ENCODE results near the gene AS3MT.
"Not testable (repeated sequence)": the region's sequence is repeated elsewhere in the genome, so short reads cannot be mapped to it uniquely, and the experiment has no call there.

The AS3MT gene

GRCh38 chr10:102919246-102919959, 50.1 kb downstream of the AS3MT start:
- DNase-seq (ENCODE audit: low spot score): peak; percentile 38

- DNase-seq (ENCODE audit: low spot score): no peak
Observed at GRCh38 chr10:102919992-102920739, 50.9 kb downstream of the AS3MT start.

DNA sequence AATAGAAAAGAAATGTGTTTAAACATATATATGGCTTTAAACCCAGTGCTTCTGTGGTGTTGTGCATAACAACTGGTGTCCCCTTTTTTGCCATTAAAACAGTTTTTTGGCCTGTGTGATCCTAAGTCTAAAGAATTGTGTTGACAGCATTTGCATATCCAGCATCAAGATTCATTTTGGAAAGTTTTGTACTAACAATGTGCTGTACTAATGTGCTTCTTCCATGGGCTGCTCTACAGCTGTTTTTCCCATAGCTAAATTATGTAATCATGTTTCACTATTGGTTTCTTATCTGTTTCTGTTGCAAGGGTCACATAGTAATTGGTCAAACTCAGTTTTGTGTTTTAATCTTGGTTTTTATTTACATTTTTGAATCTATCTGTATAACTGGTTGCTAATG, 54.3 kb downstream of the AS3MT start:
- DNase-seq (ENCODE audit: low spot score): no peak

DNA sequence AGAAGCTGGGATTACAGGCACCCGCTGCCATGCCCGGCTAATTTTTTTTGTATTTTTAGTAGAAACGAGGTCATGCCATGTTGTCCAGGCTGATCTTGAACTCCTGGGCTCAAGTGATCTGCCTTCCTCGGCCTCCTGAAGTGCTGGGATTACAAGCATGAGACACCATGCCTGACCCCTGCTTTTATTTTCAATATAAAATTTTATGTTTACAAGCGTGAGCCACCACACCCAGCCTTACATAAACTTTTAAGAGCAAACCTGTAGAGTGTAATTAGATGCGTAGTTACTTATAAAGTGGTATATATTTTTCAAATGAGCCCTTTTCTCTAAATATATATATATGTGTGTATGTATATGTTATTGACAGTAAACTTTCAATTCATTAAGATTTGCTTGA, 57.6 kb downstream of the AS3MT start:
- no peak for DNase-seq (ENCODE audit: low spot score)

- no peak for DNase-seq (ENCODE audit: low spot score)
Observed at GRCh38 chr10:102927311-102928010, 58.2 kb downstream of the AS3MT start.

DNA sequence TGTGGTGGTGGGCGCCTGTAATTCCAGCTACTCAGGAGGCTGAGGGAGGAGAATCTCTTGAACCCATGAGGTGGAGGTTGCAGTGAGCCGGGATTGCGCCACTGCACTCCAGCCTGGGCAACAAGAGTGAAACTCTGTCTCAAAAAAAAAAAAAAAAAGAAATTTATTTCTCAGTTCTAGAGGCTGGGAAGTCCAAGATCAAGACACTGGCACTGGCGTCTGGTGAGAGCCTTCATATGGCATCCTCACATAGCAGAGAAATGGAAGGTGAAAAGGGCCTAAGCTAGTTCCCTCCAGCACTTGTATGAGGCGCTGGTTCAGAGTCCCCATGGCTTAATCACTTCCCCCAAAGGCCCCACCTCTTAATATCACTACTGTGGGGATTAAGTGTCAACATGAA, 59.2 kb downstream of the AS3MT start:
- not testable (repeated sequence) for DNase-seq (ENCODE audit: low spot score)

DNA sequence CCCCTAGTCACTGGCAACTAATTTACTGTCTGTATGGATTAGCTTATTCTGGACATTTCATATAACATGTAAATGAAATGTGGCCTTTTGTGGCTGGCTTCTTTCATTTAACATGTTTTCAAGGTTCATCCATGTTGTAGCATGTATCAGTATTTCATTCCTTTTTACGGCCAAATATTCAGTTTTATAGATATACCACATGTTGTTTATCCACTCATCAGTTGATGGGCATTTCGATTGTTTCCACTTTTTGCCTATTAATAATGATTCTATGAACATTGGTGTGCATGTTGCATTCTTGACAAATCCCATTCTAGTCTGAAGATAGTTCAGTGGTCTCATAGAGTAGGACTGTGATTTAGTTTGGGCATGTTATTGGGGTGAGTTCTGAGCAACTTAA, 61.5 kb downstream of the AS3MT start:
- DNase-seq (ENCODE audit: low spot score): no peak

DNA sequence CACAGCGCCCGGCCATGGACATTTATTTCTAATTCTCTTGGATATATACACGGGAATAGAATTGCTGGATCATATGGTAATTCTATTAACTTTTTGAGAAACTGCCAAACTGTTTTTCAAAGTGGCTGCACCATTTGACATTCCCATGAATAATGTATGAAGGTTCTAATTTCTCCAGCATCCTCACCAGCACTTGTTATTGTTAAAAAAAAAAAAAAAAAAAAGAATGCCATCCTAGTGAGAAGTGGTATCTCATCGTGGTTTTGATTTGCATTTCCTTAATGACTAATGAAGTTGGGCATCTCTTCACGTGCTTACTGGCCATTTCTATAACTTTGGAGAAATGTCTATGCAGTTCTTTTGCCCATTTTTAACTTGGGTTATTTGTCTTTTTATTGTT, 62.4 kb downstream of the AS3MT start:
- DNase-seq (ENCODE audit: low spot score): no peak

- DNase-seq (ENCODE audit: low spot score): no peak
Observed at GRCh38 chr10:102935505-102935904, 66.2 kb downstream of the AS3MT start.

GRCh38 chr10:102935939-102936605, 66.8 kb downstream of the AS3MT start:
- no peak for DNase-seq (ENCODE audit: low spot score)

DNA sequence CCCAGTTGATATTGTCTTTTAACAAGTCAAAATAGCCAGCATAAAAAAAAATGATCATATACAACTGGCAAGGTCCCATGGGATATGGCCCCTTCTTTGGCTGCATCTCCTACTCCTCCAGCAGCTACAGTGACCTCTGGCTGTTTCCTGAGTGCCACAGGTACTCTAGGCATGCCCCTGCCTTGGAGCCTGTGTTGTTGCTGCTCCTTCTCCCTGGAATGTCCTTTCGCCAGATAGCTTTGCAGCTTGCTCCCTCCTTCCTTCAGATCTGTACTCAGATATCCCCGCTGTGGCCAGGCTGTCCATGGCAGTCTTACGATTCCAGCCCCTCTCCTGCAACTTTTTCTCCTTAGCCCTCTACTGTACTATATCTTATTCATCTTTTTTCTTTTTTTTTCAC, 72.1 kb downstream of the AS3MT start:
- DNase-seq (ENCODE audit: low spot score): no peak

GRCh38 chr10:102945449-102945848, 76.2 kb downstream of the AS3MT start:
- DNase-seq (ENCODE audit: low spot score): no peak

- DNase-seq (ENCODE audit: low spot score): no peak
Observed at GRCh38 chr10:102945962-102946361, 76.7 kb downstream of the AS3MT start.

DNA sequence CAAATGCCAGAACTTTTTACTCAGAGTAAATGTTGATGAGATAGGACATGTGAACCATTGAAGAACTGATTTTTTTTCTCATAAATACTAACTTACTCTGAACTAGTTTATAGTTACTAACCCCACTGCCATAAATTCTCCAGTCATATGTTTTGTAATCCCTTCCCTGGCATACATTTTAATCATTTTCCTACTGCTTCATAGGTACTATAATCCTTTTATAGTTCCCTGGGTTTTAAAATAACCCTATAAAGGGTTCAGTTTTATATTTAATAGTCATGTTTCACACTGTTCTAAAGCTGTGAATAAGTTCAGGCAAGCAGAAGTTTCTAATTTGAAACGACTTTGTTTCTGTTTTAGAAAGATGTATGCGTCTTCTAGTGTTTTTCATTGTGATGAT, 77.7 kb downstream of the AS3MT start:
- no peak for DNase-seq (ENCODE audit: low spot score)

DNA sequence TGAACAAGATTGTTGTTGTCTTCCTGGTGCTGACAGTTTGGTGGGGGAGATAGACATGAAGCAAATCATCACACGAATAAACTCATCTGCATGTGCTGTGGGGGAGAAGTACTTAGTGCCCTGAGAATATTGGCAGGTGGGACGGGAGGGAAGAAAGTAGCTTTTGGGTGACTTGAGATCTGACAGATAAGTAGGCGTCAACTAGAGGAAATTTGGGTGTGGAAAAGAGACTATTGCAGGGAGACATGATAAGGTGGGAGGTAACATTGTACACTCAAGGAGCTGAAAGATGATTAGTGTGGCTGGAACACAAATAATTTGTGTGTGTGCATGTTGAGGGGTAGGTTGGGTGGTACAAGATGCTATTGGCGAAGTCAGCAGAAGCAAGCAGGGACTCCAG, 78.9 kb downstream of the AS3MT start:
- no peak for DNase-seq (ENCODE audit: low spot score)

DNA sequence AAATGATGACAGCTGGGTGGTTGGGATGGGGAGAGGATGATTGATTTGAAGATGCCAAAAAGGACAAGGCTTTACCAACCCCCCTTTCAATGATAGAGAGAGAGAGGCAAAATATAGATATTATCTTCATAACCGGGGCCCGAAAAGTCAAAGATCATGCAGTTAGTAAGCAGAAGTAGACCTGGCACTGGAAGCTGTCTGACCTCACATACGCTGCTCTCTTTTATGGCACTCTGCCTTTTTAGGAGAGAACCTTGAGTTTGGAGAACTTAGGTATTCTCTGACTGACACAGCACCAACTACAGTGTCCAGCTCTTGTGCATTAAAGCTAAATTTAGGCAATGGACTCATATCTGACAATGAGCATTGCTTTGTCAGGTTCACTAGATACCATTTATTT, 79.5 kb downstream of the AS3MT start:
- no peak for DNase-seq (ENCODE audit: low spot score)

DNA sequence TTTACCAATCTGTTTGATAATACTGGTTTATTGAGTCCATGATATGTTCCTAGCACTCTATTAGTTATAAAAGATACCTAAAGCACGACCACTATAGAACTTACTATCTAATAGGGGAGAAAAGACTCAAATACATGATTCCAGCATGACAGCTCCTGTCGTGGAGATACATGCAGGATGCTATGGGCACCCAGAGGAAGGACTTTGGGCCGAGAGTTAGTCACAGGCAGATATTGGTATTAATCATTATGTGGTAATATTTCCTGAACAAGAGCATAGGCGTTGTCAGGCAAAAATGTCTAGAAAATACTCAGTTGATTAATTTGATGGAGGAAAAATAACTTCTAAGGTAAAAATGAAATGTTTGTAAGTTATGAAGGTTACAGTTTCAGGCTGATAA, 80.6 kb downstream of the AS3MT start:
- no peak for DNase-seq (ENCODE audit: low spot score)

GRCh38 chr10:102951316-102951715, 82.0 kb downstream of the AS3MT start:
- DNase-seq (ENCODE audit: low spot score): no peak
